HEK293 (cell line): Measurements from ENCODE around the gene DOCK4.

Source experiments
- ZNF423 ChIP-seq: fragments of 450-650 bp; formaldehyde crosslinking; IDR thresholded peaks from 2 replicates; pipeline ENCODE4 v1.5.1; 2016; ENCODE audit warnings: missing biosample characterization, missing genetic modification characterization
- ZNF510 ChIP-seq: fragments of 450-650 bp; formaldehyde crosslinking; IDR thresholded peaks from 2 replicates; pipeline ENCODE4 v1.5.1; 2018; ENCODE audit warnings: mild to moderate bottlenecking, missing genetic modification characterization, missing biosample characterization; ENCODE audit not compliant: insufficient replicate concordance
- TF ChIP-seq, protein P1 (sequence below): fragments of 450-650 bp; IDR thresholded peaks from 2 replicates; pipeline ENCODE4 v1.5.1; 2018; ENCODE audit warnings: missing biosample characterization, mild to moderate bottlenecking, missing genetic modification characterization
- TF ChIP-seq, protein P2 (sequence below): fragments of 450-650 bp; formaldehyde crosslinking; IDR thresholded peaks from 2 replicates; pipeline ENCODE4 v1.5.1; 2016; ENCODE audit warnings: missing biosample characterization, missing genetic modification characterization

DNA sequence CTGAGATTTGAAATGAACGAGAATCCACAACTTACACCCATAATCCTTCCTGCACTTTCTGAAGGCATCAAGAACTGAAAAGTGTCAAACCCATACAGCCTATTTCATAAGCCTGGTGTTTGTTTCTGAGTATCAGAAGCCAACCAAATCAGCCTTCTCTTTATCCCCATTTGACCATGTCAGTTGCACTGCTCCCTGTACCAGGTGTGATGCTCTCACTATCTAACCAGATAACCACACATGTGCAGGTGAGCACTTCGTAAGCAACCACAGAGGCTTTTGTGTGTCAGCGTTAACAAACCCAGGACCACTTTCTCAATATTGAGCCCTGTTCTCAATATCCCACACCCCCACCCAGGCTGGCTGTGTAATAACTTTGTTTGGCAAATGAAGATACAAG, 114.4 kb downstream of the DOCK4 start:
- TF ChIP-seq ZNF423 (tag by site-specific recombination) = no peak
- TF ChIP-seq ZNF510 (tag by site-specific recombination) = no peak
- TF ChIP-seq, protein P1, sequence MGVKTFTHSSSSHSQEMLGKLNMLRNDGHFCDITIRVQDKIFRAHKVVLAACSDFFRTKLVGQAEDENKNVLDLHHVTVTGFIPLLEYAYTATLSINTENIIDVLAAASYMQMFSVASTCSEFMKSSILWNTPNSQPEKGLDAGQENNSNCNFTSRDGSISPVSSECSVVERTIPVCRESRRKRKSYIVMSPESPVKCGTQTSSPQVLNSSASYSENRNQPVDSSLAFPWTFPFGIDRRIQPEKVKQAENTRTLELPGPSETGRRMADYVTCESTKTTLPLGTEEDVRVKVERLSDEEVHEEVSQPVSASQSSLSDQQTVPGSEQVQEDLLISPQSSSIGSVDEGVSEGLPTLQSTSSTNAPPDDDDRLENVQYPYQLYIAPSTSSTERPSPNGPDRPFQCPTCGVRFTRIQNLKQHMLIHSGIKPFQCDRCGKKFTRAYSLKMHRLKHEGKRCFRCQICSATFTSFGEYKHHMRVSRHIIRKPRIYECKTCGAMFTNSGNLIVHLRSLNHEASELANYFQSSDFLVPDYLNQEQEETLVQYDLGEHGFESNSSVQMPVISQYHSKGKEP = no peak
- TF ChIP-seq, protein P2, sequence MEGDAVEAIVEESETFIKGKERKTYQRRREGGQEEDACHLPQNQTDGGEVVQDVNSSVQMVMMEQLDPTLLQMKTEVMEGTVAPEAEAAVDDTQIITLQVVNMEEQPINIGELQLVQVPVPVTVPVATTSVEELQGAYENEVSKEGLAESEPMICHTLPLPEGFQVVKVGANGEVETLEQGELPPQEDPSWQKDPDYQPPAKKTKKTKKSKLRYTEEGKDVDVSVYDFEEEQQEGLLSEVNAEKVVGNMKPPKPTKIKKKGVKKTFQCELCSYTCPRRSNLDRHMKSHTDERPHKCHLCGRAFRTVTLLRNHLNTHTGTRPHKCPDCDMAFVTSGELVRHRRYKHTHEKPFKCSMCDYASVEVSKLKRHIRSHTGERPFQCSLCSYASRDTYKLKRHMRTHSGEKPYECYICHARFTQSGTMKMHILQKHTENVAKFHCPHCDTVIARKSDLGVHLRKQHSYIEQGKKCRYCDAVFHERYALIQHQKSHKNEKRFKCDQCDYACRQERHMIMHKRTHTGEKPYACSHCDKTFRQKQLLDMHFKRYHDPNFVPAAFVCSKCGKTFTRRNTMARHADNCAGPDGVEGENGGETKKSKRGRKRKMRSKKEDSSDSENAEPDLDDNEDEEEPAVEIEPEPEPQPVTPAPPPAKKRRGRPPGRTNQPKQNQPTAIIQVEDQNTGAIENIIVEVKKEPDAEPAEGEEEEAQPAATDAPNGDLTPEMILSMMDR (tag by site-specific recombination) = no peak
